Colonic mucosa (tissue), 4 donors: ENCODE results near the gene SAMD10. TPM values are rescaled to one million over a fixed set of nuclear protein-coding genes. Genes with fewer than 3 reads are reported as not detected.
"Not testable (repeated sequence)": the region's sequence is repeated elsewhere in the genome, so short reads cannot be mapped to it uniquely, and the experiment has no call there.

Experiments
- DNase-seq: peaks from one replicate; pipeline ENCODE4 v3.0.0-alpha.2; 2020
- H3K27ac ChIP-seq: fragments of 200-600 bp; one replicate; pipeline ENCODE4 v1.8.0; 2021
- H3K27me3 ChIP-seq: fragments of 200-600 bp; one replicate; pipeline ENCODE4 v1.8.0; 2021
- H3K36me3 ChIP-seq: fragments of 200-600 bp; one replicate; pipeline ENCODE4 v1.8.0; 2021
- H3K4me1 ChIP-seq: fragments of 200-600 bp; one replicate; pipeline ENCODE4 v1.8.0; 2021; ENCODE audit warnings: mild to moderate bottlenecking
- H3K4me3 ChIP-seq: fragments of 200-600 bp; one replicate; pipeline ENCODE4 v1.8.0; 2021
- H3K9ac ChIP-seq, 2 donors: one replicate each; pipeline ENCODE4 v1.7.0; 2013; ENCODE audit warnings: control low read depth in 2 of 2, low read depth in 2 of 2, low read length in 2 of 2
- H3K9me3 ChIP-seq: fragments of 200-600 bp; one replicate; pipeline ENCODE4 v1.8.0; 2021
- CTCF ChIP-seq: fragments of 200-600 bp; IDR thresholded peaks from one replicate; pipeline ENCODE4 v1.8.0; 2022; ENCODE audit warnings: antibody characterized with exemption, mild to moderate bottlenecking
- intact Hi-C: fragments of 100-400 bp; cut with DNase I; formaldehyde crosslinking; loops from one replicate; pipeline ENCODE4 v1.14.1; 2022
- total RNA-seq, 2 donors: library from RNA; stranded (reverse); fragmentation: NEBNext Ultra II Directional in 1 of 2; extraction: Animal tissue kit (Norgen Biotek cat#: 25700) in 1 of 2; gene quantifications; one replicate each; pipeline ENCODE4 v1.2.1, GENCODE V29; 2021
- donor health status: healthy.
- donor health status: DM: no; HTN: no; CAD: no.
- donor health status: DM: no; HTN: no; CAD: no.

Gene SAMD10
- total RNA-seq, 2 donors from 2014 or later: 6.1 to 6.4 TPM

DNA sequence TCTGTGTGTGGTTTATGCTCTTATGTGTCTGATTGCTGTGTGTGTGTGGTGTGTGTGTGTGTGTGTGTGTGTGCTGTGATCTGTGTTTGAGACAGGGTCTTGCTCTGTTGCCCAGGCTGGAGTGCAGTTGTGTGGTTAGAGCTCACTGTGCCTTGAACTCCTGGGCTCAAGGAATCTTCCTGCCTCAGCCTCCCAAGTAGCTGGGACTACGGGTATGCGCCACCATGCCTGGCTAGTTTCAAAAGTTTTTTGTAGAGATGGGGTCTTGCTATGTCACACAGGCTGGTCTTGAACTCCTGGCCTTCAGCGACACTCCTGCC, 6.3 kb downstream of the SAMD10 start:
- Histone ChIP-seq H3K9me3 (no peaks in the 10 kb centered on the region), H3K27me3 (peaks cover 5% of the 10 kb centered on the region), H3K4me1 (peaks cover 8% of the 10 kb centered on the region), H3K27ac (no peak overlapping the region), H3K4me3 (no peak overlapping the region), H3K36me3 (no peaks in the 10 kb centered on the region), H3K9ac (no peak overlapping the region)
- TF ChIP-seq CTCF: no peak
- intact Hi-C loops: loop anchor here (10.0 kb wide), 2 partner anchors 188 to 438 kb away; partner anchors contain the start of gene PTK6
- no peak for DNase-seq

- Histone ChIP-seq H3K9me3 (no peaks in the 10 kb centered on the region), H3K36me3 (no peaks in the 10 kb centered on the region), H3K27ac (no peak overlapping the region), H3K4me3 (no peak overlapping the region), H3K9ac (no peak overlapping the region), H3K27me3 (peaks cover 5% of the 10 kb centered on the region), H3K4me1 (peaks cover 8% of the 10 kb centered on the region)
- no peak for DNase-seq
- TF ChIP-seq CTCF: no peak
- intact Hi-C loops: loop anchor here (10.0 kb wide), 2 partner anchors 188 to 438 kb away; partner anchors contain the start of gene PTK6
Measured at GRCh38 chr20:63972312-63973159, 6.9 kb downstream of the SAMD10 start.

- not testable (repeated sequence) for H3K4me3 ChIP-seq, H3K9ac ChIP-seq
Measured at GRCh38 chr20:63971960-63972311, 7.5 kb downstream of the SAMD10 start.

DNA sequence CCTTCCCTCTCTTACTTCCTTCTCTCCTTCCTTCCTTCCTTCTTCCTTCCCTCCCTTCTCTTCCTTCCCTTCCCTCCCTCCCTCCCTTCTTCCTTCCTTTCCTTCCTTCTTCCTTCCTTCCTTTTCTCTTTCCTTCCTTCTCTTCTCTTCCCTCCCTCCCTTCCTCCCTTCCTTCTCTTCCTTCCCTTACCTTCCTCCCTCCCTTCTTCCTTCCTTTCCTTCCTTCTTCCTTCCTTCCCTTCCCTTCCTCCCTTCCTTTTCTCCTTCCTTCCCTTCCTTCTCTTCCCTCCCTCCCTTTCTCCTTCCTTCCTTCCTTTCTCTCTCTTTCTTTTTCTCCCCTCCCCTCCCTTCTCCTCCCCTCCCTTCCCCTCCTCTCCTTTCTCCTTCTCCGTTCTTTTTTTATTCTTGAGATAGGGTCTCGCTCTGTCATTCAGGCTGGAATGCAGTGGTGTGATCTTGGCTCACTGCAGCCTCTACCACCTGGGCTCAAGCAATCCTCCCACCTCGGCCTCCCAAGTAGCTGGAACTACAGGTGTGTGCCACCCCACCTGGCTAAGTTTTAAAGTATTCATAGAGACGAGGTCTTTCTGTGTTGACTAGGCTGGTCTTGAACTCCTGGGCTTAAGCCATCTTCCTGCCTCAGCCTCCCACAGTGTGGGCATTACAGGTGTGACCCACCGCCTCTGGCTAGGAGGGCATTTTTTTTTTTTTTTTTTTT, 8.6 kb downstream of the SAMD10 start:
- Histone ChIP-seq H3K27ac (no peak overlapping the region), H3K9me3 (no peaks in the 10 kb centered on the region), H3K4me3 (no peak overlapping the region), H3K27me3 (peaks cover 5% of the 10 kb centered on the region), H3K36me3 (no peaks in the 10 kb centered on the region), H3K9ac (no peak overlapping the region), H3K4me1 (peaks cover 8% of the 10 kb centered on the region)
- intact Hi-C loops: loop anchor here (10.0 kb wide), 2 partner anchors 186 to 436 kb away; partner anchors contain the start of gene PTK6
- TF ChIP-seq CTCF: no peak
- no peak for DNase-seq

More at GRCh38 chr20:63971960-63972311, 7.5 kb downstream of the SAMD10 start:
- H3K9me3 ChIP-seq, H3K4me1 ChIP-seq, DNase-seq, H3K36me3 ChIP-seq, H3K27me3 ChIP-seq, H3K27ac ChIP-seq: not testable (repeated sequence)
- intact Hi-C loops: loop anchor here (10.0 kb wide), 2 partner anchors 187 to 437 kb away; partner anchors contain the start of gene PTK6

- intact Hi-C loops: loop anchor here (10.0 kb wide), 2 partner anchors 185 to 435 kb away; partner anchors contain the start of gene PTK6
- Histone ChIP-seq H3K4me3 (peak within 1 kb of the TSS; percentile 45), H3K4me1 (peaks cover 8% of the 10 kb centered on the region), H3K36me3 (no peaks in the 10 kb centered on the region), H3K27ac (no peak within 1 kb of the TSS), H3K9ac (peak within 1 kb of the TSS; percentile 57 to 87), H3K9me3 (no peaks in the 10 kb centered on the region), H3K27me3 (peaks cover 5% of the 10 kb centered on the region)
- TF ChIP-seq CTCF: no peak
- DNase-seq: no peak
Measured at GRCh38 chr20:63969838-63970713, 9.4 kb downstream of the SAMD10 start, which contains the start of gene ZNF512B. TSS of gene ZNF512B (minus strand) at chr20:63969930. CDS start at chr20:63967950, 1,980 bp downstream.
